GM18517 (cell line): ENCODE measurements around the gene CPT1A.

Experiments
- ATAC-seq: cut with Tn5 transposase; IDR thresholded peaks from one replicate; pipeline ENCODE4 v1.9.1; 2021; ENCODE audit warnings: mild to moderate bottlenecking, moderate library complexity; ENCODE audit not compliant: unreplicated experiment

CPT1A gene

DNA sequence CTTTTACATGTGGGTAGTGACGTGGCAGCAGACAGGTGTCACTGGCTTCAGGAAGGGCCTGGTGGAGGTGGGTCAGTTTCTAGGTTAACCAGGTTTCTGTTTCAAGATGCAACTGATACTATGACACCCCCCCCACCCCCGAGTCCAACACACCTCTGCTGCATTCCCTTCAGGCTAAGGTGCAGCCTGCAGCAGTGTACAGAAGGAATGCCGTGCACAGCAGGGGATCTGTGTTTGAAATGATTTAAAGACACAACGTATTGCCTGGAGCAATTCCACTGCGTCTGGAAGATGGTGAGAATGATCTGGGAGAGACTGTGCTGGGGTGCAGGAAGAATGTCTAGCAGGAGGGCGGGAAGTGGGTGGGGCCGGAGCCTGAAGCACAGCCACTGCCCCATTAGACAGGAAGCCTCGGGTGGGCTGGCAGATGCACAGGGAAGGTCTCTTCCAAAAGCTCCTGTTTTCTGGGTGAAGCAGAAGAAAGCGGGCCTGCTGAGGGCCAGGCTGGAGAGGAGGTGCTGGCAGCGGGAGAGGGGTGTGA is 78.5 kb downstream of the CPT1A start:
- no peak for ATAC-seq

DNA sequence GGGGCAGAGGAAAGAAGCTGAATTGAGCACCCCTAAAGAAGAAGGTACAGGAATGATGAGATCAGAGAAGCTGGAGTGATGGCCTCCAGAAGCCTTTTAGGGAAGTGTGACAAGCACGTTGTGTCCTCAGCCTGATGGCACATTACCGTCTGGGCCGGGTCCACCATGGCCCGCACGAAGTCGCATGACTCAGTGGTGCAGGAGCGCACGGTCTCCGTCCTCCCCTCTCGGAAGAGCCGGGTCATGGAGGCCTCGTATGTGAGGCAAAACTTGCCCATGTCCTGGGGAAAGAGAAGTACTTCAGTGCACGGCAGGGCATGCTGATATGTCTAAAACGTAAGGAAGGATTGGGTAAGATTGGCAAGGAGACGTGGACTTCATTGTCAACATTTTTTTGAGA is 79.2 kb downstream of the CPT1A start:
- ATAC-seq, result no peak

DNA sequence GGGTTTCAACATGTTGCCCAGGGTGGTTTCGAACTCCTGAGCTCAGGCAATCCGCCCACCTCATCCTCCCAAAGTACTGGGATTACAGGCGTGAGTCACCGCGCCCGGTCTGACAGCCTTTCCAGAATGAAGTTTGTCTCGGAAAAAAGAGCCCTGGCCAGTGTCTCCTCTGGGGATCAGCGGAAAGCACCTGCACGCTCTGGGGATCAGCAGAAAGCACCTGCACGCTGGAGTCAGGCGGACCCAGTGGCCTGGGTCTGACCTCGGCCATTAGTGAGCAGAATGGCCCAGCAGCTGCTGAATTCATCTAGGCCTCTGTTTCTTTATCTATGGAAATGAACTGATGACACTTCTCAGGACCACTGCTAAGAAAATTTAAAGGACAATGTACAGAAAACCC is 79.9 kb downstream of the CPT1A start:
- ATAC-seq, result no peak

DNA sequence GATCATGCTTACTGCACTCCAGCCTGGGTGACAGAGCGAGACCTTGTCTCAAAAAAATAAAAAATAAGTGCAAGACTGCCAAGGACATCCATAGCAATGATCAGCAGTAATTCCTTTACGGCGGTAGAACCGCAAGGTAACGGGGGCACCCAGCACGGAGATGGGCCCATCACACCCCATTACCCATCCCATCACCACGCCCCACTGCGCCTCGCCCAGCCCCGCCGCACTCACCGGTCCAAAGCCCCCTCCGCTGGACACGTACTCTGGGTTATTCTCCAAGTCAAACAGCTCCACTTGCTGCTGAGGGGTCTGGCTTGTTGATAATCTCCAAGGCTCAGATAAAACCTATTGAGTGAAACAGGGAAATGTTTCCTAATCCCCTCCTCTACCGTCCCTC is 81.7 kb downstream of the CPT1A start:
- ATAC-seq, result no peak

DNA sequence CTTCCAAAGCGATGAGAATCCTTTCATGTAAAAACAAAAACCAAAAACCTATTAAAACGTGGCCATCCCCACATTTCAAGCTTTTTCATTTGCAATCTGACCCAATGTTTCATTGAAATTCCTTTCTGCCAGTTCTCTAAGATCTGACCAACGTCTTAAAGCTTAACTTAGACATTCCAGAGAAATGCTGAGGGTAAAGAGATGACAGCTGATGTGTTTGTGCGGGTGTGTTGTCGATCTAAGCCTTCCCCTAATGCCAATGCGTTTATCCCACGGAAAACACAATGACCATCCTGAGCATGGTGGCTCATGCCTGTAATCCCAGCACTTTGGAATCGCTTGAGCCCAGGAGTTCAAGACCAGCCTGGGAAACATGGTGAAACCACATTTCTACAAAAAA is 84.0 kb downstream of the CPT1A start:
- no peak for ATAC-seq

DNA sequence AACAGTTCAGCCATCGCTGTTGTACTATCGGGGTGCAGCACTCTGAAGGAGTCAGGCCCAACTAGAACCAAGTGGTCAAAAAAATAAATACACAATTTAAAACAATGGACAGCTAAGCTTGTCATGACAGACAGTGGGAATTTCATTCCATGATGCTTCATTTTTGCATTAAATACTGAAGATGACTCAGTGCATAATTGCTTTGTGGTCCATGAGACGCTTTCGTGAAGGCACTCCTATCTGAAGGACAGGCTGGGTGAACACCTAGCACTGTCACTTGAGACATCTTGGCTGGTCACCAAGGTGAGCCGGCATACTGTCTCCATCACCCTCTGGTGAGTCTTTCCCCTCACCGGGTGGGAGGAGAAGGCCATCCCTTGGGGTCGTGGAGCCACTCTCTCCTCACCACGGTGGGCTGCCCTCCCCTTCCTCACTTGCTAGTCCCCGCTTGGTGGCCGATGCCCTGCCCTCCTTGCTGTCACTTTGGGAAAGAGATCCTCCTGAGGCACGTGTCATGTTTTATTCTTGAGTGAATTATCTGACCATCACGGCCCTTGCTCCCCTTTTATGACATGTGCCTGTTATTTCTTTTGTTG is 85.4 kb downstream of the CPT1A start:
- no peak for ATAC-seq

DNA sequence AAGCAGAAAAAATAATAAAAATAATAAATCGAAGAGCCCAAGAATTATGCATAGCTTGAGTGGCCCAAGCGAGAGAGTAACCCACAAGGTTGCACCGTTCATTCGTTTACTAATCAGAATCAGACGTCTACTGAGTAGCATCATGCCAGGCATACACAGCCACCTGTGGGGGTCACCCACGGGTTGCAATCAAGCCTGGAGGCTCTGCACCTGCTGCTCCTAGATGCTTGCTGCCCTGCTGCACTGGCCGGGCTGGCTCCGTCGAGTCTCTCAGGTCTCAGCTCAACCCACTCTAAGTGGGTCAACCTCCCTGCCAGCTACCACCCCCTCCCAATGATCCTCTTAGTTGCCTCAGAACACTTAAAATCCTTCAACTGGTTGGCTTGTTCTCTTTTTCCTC is 88.4 kb downstream of the CPT1A start:
- no peak for ATAC-seq

DNA sequence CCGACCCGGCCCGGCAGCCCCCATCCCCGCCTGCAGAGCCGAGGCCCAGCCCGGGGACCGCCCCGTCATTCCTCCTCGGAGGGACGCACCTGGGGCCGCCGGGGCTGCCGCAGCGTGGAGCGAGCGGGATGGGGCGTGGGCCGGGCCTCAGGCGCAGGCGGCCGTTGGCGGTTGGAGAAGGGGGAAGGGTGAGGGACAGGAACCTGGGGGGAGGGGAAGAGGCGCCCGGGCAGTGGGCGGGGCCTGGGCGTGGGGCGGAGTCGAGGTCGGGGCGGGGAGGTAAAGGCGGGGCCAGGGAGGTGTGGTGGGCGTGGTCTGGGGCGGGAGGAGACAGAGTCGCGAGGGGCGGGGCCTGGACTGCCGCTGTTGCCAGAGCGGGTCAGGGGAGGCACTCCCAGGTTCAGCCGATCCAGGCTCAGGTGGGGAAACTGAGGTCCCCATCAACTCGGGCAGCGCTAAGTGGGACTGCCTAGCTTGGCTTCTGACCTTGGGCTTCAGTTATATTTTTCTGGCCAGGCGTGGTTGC is 90.3 kb downstream of the CPT1A start, which contains the start of gene TESMIN:
TESMIN (minus strand) TSS at position 190 of the 526 bp plus-strand sequence. CDS start 860 bp downstream, outside the sequence.
- ATAC-seq, result no peak

DNA sequence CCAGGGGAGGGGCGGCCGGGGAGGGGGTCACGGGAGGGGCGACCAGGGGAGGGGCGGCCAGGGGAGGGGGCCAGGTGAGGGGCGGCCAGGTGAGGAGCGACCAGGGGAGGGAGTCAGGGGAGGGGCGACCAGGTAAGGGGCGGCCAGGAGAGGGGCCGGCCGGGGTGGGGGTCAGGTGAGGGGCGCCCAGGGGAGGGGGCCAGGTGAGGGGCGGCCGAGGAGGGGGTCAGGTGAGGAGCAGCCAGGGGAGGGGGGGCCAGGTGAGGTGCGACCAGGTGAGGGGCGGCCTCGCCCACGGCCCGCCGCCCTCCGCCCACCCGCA is 90.8 kb downstream of the CPT1A start:
- ATAC-seq, result no peak

DNA sequence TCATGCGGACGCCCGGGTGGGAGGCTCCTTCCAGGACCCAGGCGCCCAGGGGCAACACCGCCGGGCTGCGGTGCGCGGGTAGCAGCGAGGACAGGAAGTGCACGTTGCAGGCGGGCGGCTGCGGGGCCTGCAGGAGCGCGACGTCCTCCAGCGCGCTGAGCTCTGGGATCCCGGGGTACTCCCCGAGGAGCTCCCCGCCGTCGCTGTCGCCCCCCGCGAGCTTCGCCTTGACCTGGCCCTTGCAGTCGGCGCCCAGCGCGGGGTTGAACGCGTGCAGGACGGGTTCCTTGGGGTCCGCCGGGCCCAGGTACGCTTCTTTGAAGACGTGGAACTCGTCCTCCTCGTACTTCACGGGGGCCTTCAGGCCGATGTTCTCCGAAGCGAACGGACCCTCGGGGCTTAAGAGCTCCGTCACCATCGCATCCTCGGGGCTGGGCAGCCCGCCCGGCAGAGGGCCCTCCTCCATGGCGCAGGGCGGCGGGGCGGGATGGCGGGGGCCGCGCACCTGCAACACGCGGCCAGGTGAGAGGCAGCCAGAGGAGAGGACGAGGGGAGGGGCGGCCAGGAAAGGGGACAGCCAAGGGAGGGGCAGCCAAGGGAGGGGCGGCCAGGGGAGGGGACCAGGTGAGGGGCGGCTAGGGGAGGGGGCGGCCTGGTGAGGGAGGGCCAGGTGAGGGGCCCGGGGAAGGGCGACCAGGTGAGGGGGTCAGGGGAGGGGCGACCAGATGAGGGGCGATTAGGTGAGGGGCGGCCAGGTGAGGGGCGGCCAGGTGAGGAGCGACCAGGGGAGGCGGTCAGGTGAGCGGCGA is 91.3 kb downstream of the CPT1A start:
- ATAC-seq, result no peak

DNA sequence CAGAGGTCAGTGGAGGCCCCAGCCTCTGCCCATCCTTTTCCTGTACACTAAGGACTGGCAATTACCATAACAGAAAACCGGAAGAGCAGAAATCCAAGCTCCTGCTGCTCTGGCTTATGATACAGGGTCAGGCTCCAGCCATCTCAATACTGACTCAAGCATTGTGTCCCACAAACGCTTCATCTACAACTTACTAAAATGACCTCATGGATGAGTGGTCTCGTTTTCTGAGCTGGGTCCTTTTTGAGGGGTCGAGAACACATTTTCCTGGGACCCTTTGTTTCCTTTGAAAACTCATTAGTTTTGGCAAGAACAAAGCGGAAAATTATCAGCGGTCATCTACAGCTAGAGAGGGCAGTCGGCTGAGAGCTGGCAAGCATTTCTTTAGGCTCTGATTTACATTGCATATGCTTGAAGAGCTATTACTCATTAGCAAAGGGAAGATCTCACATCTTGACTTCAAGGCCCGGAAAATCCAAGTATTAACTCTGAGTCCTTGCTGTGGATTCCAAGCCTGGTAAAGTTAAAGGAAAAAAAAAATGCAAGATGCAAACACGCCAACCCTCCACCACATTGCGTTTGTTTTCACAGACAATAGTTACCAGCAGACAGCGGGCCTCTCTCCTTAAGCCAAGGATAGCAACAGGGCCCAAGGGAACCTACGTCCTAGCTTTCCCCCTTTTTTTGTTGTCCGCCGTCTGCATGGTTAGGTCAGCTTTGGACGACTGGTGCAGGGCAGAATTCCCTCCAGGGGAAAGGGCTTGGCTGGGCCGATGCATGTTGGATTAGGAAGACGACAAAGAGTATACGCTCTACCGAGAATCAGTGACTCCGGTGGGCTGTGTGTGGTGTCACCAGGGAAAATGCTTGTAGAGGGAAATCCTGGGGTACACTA is 92.2 kb downstream of the CPT1A start:
- no peak for ATAC-seq

DNA sequence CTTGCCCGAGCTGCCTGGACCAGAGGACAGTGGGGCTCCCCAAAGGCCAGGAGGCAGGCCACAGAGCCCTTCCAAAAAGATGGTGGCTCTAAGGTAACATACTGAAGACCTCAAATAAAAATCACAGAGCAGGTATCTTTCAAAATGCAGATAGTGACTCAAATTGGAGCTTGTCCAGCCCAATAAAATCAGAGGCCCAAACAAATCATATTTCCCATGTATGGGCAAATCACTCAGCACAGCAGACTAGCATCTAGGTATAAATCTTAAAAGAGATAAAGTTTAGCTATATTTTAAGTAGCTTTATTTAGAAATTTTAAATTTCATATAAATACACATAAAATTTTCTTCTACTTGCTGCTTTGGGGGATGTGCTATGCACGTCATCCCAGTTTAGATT is 93.7 kb downstream of the CPT1A start:
- ATAC-seq, result no peak

DNA sequence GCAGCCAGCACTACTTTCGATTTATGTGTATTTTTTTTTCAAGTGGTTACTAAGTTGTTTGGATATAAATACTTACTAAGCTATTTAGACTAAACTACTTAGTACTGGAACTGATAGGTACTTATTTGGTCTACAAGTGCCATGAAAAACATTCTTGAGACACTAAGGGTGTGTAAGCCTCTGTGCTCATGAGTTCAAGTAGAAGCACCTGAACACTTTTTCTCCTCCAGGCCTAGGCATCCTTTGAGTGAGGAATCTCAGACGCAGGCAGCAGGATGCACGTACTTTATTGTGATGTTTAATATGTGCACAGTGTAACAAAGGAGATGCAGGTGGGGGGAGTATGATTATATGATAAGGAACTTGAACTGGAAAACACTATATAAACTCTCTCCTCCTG is 98.2 kb downstream of the CPT1A start:
- no peak for ATAC-seq

DNA sequence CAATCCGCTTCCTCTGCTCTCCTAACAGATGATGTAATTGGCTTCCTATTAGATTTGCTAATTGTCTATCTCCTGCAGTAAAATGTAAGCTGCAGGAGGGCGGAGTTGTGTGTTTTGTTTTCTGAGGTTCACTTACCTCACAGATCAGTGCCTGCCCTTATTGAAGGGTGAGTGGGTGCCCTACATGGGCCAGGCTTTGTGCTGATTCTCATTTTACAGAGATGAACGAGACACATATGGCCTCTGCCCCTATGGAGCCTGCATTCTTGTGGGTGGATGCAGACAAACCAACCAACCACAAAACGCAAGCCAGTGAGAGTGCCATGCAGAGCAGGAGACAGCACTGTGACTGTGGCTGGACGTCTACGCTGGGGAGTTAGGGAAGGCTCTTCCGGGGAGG is 100.3 kb downstream of the CPT1A start:
- ATAC-seq, result no peak

DNA sequence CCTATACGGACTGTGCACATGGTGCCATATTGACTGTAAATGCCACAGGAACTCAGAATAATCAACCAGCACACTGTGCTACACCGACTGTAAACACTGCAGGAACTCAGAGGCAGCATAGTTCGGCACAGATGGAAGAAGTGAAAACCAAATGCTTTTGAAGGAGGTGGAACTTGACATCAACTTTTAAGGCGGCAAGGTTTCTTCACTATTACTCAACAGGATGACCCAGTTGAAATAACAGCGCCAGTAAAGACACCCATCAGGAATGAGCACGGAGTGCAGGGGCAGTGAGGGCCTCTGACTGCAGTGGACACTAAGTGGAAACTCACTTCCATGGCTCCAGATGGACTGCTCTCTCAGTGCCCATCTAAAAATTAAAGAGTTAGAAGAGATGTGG is 106.1 kb downstream of the CPT1A start:
- no peak for ATAC-seq

DNA sequence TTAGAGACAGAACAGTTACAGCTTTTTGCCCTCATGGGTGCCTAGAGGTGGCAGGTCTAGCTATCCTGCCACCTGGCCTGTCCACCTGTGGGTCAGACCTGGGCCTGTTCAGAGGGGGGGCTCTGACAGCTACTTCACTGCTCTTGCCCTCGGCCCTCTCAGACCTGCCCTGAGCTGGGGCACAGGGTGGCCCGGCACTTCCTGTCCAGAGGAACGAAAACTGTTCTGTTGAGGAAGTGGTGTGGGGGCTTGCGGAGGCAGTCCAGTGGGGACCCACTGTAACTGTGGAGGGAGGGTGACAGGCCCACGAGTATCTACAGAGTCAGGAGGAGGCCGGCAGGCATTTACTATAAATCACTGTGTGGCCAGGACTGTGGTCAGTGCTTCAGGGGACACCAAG is 106.6 kb downstream of the CPT1A start:
- no peak for ATAC-seq

DNA sequence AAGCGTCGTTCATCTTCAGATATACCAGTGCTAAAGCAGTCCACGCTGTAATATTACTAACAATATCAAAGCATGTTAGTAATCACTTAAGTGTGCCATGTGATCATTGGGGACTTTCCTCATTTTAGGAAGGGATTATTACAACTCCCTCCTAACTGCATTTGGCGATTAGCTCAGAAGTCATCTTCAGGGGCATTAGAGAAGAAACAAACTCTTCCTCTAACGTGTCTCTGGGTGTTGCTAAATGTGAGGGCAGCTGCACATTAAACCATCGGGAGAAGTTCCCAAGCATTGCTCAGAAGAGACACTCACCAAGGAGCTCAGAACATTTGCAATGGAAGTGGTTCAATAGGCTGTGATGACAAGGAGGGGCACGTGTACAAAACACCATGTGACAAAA is 107.6 kb downstream of the CPT1A start:
- no peak for ATAC-seq

DNA sequence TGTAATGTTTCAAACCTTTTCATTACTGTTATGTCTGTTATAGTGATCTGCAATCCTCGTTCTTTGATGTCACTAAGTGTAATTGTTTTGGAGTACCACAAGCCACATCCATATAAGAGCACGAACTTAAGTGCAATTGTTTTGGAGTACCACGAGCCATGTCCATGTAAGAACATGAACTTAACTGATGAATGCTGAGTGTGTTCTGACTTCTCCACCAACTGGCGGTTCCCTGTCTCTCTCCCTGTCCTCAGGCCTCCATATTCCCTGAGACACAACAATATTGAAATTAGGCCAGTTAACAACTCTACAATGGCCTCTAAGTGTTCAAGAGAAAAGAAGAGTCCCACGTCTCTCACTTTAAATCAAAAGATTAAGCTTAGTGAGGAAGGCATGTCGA is 113.9 kb downstream of the CPT1A start:
- no peak for ATAC-seq

DNA sequence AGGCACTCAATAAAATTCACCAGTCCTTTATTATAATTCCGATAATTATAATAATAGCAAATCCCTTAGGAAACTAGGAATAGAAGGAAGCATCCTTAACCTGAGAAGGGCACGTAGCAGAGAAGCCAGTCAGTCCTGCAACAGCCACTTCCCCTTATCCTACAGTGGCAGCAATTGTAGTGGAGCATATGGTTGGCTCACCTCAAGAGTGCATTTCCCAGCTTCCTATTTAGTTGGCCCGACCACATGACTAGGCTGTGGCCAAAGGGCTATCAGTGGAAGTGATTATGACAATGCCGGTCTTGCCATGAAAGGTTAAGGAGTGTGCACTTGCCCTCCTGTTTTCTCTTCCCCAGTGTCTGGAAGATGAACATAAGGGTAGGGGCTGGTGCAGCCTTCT is 117.4 kb downstream of the CPT1A start:
- no peak for ATAC-seq

DNA sequence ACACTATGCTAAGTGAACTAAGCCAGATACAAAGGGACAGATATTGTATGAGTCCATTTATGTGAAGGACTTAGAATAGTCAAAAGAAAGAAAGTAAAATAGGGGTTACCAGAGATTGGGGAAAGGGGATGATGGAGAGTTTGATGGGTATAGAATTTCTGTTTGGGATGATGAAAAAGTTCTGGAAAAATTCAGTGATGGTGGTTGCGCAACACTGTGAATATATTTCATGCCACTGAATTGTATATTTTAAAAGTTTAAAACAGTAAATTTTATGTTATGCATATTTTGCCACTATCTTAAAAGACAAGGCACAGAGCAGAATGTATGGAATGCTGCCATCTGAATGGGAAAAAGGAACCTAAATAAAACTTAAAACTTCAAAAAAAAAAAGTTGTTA is 119.6 kb downstream of the CPT1A start:
- ATAC-seq, result no peak

DNA sequence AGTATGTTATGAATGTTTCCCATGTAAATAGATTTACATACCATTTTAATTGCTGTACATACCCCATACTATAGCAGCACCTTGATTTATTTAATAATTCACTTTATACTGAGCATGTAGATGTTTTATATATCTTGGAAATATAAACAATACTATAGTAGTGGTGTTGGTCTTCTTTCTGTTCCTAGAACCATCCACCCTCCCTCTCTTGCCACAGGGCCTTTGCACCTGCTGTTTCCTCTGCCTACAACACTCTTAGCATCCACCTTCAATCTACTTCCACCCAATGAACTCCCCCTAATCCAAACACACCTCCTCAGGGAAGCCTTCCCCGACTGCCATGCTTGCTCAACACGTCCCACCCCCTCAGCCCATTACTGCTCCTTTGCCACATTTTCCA is 120.6 kb downstream of the CPT1A start:
- no peak for ATAC-seq
